GM23338 (cell line): ENCODE measurements around the gene ROBO1. TPM values are rescaled to one million over a fixed set of nuclear protein-coding genes. Genes with fewer than 3 reads are reported as not detected.

Experiments
- ATAC-seq: fragments of 200-7000 bp; cut with Tn5 transposase; 3 replicates; pipeline ENCODE4 v1.9.1; 2020
- DNase-seq: peaks from one replicate; pipeline ENCODE4 v3.0.0-alpha.2; 2015; ENCODE audit warnings: low spot score
- H2AFZ ChIP-seq: fragments of 200-600 bp; sonication (generic); 2 replicates; pipeline ENCODE4 v1.8.0; 2016; ENCODE audit warnings: antibody characterized with exemption, mild to moderate bottlenecking, moderate library complexity
- H3F3A ChIP-seq: fragments of 200-600 bp; sonication (generic); replicated peaks from 2 replicates; pipeline ENCODE4 v1.8.0; 2017; ENCODE audit warnings: antibody characterized with exemption, mixed run types, low read depth
- H3K27ac ChIP-seq: fragments of 200-600 bp; sonication (generic); 2 replicates; pipeline ENCODE4 v1.6.1; 2016; ENCODE audit warnings: low read depth
- H3K27me3 ChIP-seq: fragments of 200-600 bp; sonication (generic); 2 replicates; pipeline ENCODE4 v1.8.0; 2016; ENCODE audit warnings: mild to moderate bottlenecking, mixed run types, moderate library complexity; ENCODE audit not compliant: insufficient read depth
- H3K36me3 ChIP-seq: fragments of 200-600 bp; sonication (generic); 2 replicates; pipeline ENCODE4 v1.8.0; 2016; ENCODE audit warnings: mild to moderate bottlenecking; ENCODE audit not compliant: insufficient read depth
- H3K4me1 ChIP-seq: fragments of 200-600 bp; sonication (generic); 2 replicates; pipeline ENCODE4 v1.8.0; 2016; ENCODE audit warnings: mild to moderate bottlenecking, moderate library complexity; ENCODE audit not compliant: insufficient read depth
- H3K4me2 ChIP-seq: fragments of 200-600 bp; sonication (generic); 2 replicates; pipeline ENCODE4 v1.7.1; 2017; ENCODE audit warnings: mixed run types
- H3K4me3 ChIP-seq: fragments of 200-600 bp; sonication (generic); 2 replicates; pipeline ENCODE4 v1.6.1; 2016; ENCODE audit warnings: mixed run types
- H3K79me2 ChIP-seq: fragments of 200-600 bp; sonication (generic); replicated peaks from 2 replicates; pipeline ENCODE4 v1.8.0; 2017; ENCODE audit warnings: mild to moderate bottlenecking; ENCODE audit not compliant: insufficient read depth
- H3K9me2 ChIP-seq: fragments of 200-600 bp; sonication (generic); 2 replicates; pipeline ENCODE4 v1.8.0; 2017; ENCODE audit not compliant: insufficient read depth
- H4K20me1 ChIP-seq: fragments of 200-600 bp; sonication (generic); replicated peaks from 2 replicates; pipeline ENCODE4 v1.8.0; 2017; ENCODE audit warnings: mild to moderate bottlenecking; ENCODE audit not compliant: insufficient read depth
- H3K27ac Mint-ChIP-seq: 2 replicates; pipeline ENCODE4 v1.8.0; 2020; ENCODE audit warnings: inconsistent platforms, mild to moderate bottlenecking, moderate library complexity, mixed read lengths
- H3K27me3 Mint-ChIP-seq: 3 replicates; pipeline ENCODE4 v1.8.0; 2022; ENCODE audit warnings: low read depth, mild to moderate bottlenecking, moderate library complexity, mixed read lengths, inconsistent platforms; ENCODE audit not compliant: insufficient read depth, poor library complexity
- H3K36me3 Mint-ChIP-seq: 3 replicates; pipeline ENCODE4 v1.8.0; 2021; ENCODE audit warnings: low read depth, mild to moderate bottlenecking, inconsistent platforms, moderate library complexity, mixed read lengths
- H3K4me1 Mint-ChIP-seq: 3 replicates; pipeline ENCODE4 v1.8.0; 2020; ENCODE audit warnings: mild to moderate bottlenecking, inconsistent platforms, mixed read lengths
- H3K4me3 Mint-ChIP-seq: 3 replicates; pipeline ENCODE4 v1.8.0; 2021; ENCODE audit warnings: moderate library complexity, mild to moderate bottlenecking, inconsistent platforms, mixed read lengths
- H3K9me3 Mint-ChIP-seq: 3 replicates; pipeline ENCODE4 v1.8.0; 2020; ENCODE audit warnings: moderate library complexity, mild to moderate bottlenecking, inconsistent platforms, mixed read lengths
- CREB1 ChIP-seq: fragments of 250-450 bp; sonication (Bioruptor Pico); IDR thresholded peaks from 2 replicates; pipeline ENCODE4 v1.5.0; 2020; ENCODE audit warnings: low read depth, mild to moderate bottlenecking, moderate library complexity
- CTCF ChIP-seq, 2 experiments: fragments of 200-600 bp in 1 of 2; sonication (generic) in 1 of 2; conservative IDR thresholded peaks; 2 replicates each; pipeline versions ENCODE4 v1.5.1 to v1.6.1; 2016 to 2017; ENCODE audit warnings: antibody characterized with exemption in 2 of 2, low read depth in 2 of 2, mild to moderate bottlenecking in 2 of 2, moderate library complexity in 1 of 2
- EZH2 ChIP-seq: fragments of 200-600 bp; sonication (generic); IDR thresholded peaks from one replicate; pipeline ENCODE4 v1.8.0; 2017; ENCODE audit warnings: antibody characterized with exemption, mild to moderate bottlenecking, low read depth; ENCODE audit not compliant: unreplicated experiment
- EZH2phosphoT487 ChIP-seq: fragments of 200-600 bp; sonication (generic); IDR thresholded peaks from one replicate; pipeline ENCODE4 v1.8.1; 2018; ENCODE audit warnings: antibody characterized with exemption; ENCODE audit not compliant: unreplicated experiment
- JUNB ChIP-seq: IDR thresholded peaks from one replicate; pipeline ENCODE4 v1.6.1; 2016; ENCODE audit warnings: antibody characterized with exemption; ENCODE audit not compliant: unreplicated experiment
- NANOG ChIP-seq: IDR thresholded peaks from 2 replicates; pipeline ENCODE4 v1.6.1; 2016; ENCODE audit warnings: antibody characterized with exemption, borderline replicate concordance
- POLR2AphosphoS5 ChIP-seq: IDR thresholded peaks from 2 replicates; pipeline ENCODE4 v1.6.1; 2016; ENCODE audit warnings: antibody characterized with exemption, low read depth
- STAT1 ChIP-seq: IDR thresholded peaks from one replicate; pipeline ENCODE4 v1.6.1; 2016; ENCODE audit warnings: antibody characterized with exemption; ENCODE audit not compliant: unreplicated experiment
- ZNF114 ChIP-seq: fragments of 250-450 bp; sonication (Bioruptor Pico); IDR thresholded peaks from 2 replicates; pipeline ENCODE4 v1.5.0; 2020; ENCODE audit warnings: mild to moderate bottlenecking, moderate library complexity
- ZNF331 ChIP-seq: fragments of 250-450 bp; sonication (Bioruptor Pico); IDR thresholded peaks from 2 replicates; pipeline ENCODE4 v1.5.0; 2020; ENCODE audit warnings: low read depth, mild to moderate bottlenecking, moderate library complexity
- polyA plus RNA-seq: library from polyadenylated mRNA; unstranded; fragments of >200 nt; fragmentation: Nextera tagmentation; extraction: Ambion mirVana; gene quantifications from 2 replicates; pipeline ENCODE4 v1.2.1, GENCODE V29; 2016
- total RNA-seq: library from RNA; depleted of rRNA; stranded (reverse); fragments of >200 nt; shearing (Covaris generic); gene quantifications from 2 replicates; pipeline ENCODE4 v1.2.3, GENCODE V29; 2014
- TF ChIP-seq, protein P1 (sequence below): IDR thresholded peaks from one replicate; pipeline ENCODE4 v1.6.1; 2018; ENCODE audit warnings: antibody characterized with exemption; ENCODE audit not compliant: unreplicated experiment
- TF ChIP-seq, protein P2 (sequence below): IDR thresholded peaks from 2 replicates; pipeline ENCODE4 v1.6.1; 2016; ENCODE audit warnings: antibody characterized with exemption
- TF ChIP-seq, protein P3 (sequence below): fragments of 250-450 bp; sonication (Bioruptor Pico); IDR thresholded peaks from 2 replicates; pipeline ENCODE4 v1.5.0; 2020; ENCODE audit warnings: mild to moderate bottlenecking, moderate library complexity

The ROBO1 gene
- total and polyA plus RNA-seq, 2 experiments from 2014 or later = 19.2 to 78.3 TPM

- no peak for TF ChIP-seq ZNF331 (CRISPR knock-in tag)
- no peak for TF ChIP-seq POLR2AphosphoS5
- no peak for TF ChIP-seq CREB1 (CRISPR knock-in tag)
- TF ChIP-seq EZH2 = no peak
- TF ChIP-seq ZNF114 (CRISPR knock-in tag) = no peak
- TF ChIP-seq, protein P1, sequence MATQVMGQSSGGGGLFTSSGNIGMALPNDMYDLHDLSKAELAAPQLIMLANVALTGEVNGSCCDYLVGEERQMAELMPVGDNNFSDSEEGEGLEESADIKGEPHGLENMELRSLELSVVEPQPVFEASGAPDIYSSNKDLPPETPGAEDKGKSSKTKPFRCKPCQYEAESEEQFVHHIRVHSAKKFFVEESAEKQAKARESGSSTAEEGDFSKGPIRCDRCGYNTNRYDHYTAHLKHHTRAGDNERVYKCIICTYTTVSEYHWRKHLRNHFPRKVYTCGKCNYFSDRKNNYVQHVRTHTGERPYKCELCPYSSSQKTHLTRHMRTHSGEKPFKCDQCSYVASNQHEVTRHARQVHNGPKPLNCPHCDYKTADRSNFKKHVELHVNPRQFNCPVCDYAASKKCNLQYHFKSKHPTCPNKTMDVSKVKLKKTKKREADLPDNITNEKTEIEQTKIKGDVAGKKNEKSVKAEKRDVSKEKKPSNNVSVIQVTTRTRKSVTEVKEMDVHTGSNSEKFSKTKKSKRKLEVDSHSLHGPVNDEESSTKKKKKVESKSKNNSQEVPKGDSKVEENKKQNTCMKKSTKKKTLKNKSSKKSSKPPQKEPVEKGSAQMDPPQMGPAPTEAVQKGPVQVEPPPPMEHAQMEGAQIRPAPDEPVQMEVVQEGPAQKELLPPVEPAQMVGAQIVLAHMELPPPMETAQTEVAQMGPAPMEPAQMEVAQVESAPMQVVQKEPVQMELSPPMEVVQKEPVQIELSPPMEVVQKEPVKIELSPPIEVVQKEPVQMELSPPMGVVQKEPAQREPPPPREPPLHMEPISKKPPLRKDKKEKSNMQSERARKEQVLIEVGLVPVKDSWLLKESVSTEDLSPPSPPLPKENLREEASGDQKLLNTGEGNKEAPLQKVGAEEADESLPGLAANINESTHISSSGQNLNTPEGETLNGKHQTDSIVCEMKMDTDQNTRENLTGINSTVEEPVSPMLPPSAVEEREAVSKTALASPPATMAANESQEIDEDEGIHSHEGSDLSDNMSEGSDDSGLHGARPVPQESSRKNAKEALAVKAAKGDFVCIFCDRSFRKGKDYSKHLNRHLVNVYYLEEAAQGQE = no peak
- TF ChIP-seq, protein P2, sequence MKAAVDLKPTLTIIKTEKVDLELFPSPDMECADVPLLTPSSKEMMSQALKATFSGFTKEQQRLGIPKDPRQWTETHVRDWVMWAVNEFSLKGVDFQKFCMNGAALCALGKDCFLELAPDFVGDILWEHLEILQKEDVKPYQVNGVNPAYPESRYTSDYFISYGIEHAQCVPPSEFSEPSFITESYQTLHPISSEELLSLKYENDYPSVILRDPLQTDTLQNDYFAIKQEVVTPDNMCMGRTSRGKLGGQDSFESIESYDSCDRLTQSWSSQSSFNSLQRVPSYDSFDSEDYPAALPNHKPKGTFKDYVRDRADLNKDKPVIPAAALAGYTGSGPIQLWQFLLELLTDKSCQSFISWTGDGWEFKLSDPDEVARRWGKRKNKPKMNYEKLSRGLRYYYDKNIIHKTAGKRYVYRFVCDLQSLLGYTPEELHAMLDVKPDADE = no peak
- no peak for TF ChIP-seq NANOG
- TF ChIP-seq JUNB = no peak
- no peak for TF ChIP-seq STAT1
- TF ChIP-seq, protein P3, sequence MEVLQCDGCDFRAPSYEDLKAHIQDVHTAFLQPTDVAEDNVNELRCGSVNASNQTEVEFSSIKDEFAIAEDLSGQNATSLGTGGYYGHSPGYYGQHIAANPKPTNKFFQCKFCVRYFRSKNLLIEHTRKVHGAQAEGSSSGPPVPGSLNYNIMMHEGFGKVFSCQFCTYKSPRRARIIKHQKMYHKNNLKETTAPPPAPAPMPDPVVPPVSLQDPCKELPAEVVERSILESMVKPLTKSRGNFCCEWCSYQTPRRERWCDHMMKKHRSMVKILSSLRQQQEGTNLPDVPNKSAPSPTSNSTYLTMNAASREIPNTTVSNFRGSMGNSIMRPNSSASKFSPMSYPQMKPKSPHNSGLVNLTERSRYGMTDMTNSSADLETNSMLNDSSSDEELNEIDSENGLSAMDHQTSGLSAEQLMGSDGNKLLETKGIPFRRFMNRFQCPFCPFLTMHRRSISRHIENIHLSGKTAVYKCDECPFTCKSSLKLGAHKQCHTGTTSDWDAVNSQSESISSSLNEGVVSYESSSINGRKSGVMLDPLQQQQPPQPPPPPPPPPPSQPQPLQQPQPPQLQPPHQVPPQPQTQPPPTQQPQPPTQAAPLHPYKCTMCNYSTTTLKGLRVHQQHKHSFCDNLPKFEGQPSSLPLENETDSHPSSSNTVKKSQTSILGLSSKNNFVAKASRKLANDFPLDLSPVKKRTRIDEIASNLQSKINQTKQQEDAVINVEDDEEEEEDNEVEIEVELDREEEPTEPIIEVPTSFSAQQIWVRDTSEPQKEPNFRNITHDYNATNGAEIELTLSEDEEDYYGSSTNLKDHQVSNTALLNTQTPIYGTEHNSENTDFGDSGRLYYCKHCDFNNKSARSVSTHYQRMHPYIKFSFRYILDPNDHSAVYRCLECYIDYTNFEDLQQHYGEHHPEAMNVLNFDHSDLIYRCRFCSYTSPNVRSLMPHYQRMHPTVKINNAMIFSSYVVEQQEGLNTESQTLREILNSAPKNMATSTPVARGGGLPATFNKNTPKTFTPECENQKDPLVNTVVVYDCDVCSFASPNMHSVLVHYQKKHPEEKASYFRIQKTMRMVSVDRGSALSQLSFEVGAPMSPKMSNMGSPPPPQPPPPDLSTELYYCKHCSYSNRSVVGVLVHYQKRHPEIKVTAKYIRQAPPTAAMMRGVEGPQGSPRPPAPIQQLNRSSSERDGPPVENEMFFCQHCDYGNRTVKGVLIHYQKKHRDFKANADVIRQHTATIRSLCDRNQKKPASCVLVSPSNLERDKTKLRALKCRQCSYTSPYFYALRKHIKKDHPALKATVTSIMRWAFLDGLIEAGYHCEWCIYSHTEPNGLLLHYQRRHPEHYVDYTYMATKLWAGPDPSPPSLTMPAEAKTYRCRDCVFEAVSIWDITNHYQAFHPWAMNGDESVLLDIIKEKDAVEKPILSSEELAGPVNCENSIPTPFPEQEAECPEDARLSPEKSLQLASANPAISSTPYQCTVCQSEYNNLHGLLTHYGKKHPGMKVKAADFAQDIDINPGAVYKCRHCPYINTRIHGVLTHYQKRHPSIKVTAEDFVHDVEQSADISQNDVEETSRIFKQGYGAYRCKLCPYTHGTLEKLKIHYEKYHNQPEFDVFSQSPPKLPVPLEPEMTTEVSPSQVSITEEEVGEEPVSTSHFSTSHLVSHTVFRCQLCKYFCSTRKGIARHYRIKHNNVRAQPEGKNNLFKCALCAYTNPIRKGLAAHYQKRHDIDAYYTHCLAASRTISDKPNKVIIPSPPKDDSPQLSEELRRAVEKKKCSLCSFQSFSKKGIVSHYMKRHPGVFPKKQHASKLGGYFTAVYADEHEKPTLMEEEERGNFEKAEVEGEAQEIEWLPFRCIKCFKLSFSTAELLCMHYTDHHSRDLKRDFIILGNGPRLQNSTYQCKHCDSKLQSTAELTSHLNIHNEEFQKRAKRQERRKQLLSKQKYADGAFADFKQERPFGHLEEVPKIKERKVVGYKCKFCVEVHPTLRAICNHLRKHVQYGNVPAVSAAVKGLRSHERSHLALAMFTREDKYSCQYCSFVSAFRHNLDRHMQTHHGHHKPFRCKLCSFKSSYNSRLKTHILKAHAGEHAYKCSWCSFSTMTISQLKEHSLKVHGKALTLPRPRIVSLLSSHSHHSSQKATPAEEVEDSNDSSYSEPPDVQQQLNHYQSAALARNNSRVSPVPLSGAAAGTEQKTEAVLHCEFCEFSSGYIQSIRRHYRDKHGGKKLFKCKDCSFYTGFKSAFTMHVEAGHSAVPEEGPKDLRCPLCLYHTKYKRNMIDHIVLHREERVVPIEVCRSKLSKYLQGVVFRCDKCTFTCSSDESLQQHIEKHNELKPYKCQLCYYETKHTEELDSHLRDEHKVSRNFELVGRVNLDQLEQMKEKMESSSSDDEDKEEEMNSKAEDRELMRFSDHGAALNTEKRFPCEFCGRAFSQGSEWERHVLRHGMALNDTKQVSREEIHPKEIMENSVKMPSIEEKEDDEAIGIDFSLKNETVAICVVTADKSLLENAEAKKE (CRISPR knock-in tag) = no peak
- TF ChIP-seq CTCF (conservative IDR thresholded peaks at IDR 0.05; ENCODE audit: low read depth in 2 of 2) = no peak
- TF ChIP-seq EZH2phosphoT487 = no peak
- Histone ChIP-seq H3K4me2 (no peak overlapping the region), H3K27me3 (no peaks in the 10 kb centered on the region), H3K36me3 (no peaks in the 10 kb centered on the region), H3K9me2 (no peaks in the 10 kb centered on the region), H3K27ac (no peak overlapping the region), H4K20me1 (no peaks in the 10 kb centered on the region), H3K4me1 (peaks cover 9% of the 10 kb centered on the region; the same call in 1 of the 2 replicates), H2AFZ (no peak overlapping the region), H3K4me3 (no peak overlapping the region), H3K79me2 (no peaks in the 10 kb centered on the region), H3F3A (no peaks in the 10 kb centered on the region)
- DNase-seq = no peak
- no peak for ATAC-seq
- Mint-ChIP-seq H3K27ac (0 out of 2 replicates have a peak overlapping the region, but pooled peaks have one; percentile 22), H3K4me3 (no peak overlapping the region), H3K4me1 (peaks cover 12% of the 10 kb centered on the region; the same call in 2 of the 3 replicates), H3K27me3 (no peaks in the 10 kb centered on the region), H3K36me3 (peaks cover 6% of the 10 kb centered on the region; the same call in 1 of the 3 replicates), H3K9me3 (no peaks in the 10 kb centered on the region)
Observed at GRCh38 chr3:79215286-79215685, 552.5 kb downstream of the ROBO1 start.
